T-helper 1 cell (primary cell): ENCODE measurements around the gene NPIPA7.
"Not testable (repeated sequence)": the region's sequence is repeated elsewhere in the genome, so short reads cannot be mapped to it uniquely, and the experiment has no call there.

Experiments used
- DNase-seq, 5 donors: peaks; one replicate each; pipeline ENCODE4 v3.0.0-alpha.2; 2012 to 2020

Gene NPIPA7

DNA sequence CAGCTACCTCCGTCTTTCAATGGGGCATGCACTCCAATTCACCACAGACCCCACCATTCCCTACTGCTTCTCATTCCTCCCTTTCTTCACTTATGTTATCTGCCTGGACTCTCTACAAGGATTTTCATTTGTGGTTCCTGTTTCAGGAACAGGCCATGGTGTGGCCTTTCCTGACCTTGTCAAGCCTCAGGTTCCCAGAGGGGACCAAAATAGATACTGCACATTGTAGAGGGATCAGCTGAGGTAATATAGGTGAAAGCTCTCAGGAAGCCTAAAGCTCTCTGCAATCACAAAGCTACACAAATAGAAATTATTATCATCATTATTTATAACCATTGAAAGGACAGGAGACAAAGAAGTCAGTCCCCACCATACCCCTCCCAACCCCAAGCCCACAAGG is 41.6 kb downstream of the NPIPA7 start:
- DNase-seq = not testable (repeated sequence)

DNA sequence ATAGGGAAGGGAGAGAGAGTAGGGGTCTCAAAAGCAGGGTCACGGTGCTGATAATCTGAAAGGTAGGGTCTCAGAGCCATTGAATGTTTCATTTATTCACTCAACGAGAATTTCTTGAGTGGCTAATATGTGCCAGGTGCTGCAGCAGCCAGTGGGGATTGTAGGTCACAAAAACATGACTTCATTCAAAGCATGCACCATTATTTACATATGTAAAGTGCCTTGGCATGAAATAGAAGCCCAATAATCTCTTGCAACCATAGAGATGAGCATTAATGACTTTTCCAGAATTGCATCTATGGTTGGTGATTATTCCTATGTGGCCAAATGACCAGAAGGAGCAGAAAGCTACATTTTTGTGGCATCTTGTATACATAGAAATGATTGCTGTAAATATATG is 46.2 kb downstream of the NPIPA7 start:
- not testable (repeated sequence) for DNase-seq

DNA sequence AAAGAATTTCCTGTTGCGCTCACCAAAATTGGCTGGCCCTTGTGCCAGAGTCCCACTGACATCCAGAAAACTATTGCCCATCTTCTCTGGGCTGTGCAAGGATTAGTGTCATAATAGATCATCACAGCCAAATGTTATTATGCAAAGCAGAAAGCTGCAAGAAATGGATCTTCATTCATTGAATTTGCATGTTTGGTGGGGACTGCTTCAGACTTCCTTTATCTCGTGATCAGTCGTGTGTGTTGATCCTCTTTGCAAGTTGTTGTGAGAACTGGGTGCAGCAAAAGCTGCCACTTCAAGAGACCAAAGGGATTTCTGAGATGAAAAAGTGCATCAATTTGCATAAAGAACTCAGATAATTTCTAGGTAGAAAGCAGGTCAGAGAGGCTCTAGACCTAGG is 52.2 kb downstream of the NPIPA7 start:
- not testable (repeated sequence) for DNase-seq

DNA sequence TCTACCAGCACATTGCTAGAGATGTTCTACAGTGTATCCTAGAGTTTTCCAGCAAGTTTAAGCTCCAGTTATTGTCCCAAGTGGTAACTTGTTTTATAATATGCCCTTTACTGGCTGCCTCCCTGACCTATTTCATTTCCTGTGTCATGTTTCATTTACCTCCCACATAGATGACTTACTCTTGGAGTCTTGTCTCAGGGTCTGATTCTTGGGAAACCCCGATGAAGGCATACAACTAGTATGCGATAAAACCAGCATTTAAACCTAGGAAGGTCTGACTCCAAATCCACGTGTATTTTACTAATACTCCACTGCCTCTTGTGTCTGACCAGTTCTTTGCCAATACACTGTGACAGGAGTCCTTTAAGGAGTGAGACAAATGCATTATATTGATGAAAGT is 55.8 kb downstream of the NPIPA7 start:
- DNase-seq = not testable (repeated sequence)

DNA sequence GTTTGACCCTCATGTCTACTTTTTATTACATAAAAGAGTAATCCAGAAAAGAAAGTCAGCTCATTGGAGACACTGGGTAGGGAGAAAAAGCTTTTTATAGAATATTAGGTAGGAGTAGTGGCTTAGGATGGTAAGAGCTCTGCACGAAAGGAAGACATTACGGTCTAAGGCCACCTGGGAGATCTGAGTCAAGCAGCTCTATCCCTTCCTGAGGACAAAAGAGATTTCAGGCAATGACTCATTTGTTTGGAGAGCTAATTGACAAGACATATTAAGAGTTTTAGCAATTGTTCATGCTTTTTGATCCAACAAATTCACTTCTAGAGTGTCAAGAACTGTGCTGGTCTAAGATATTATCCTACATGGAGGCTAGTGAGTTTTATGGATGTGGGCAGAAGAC is 62.5 kb downstream of the NPIPA7 start:
- not testable (repeated sequence) for DNase-seq
